RWPE1 (cell line): ENCODE results near the gene HHAT.

Experiments used
- CTCF ChIA-PET: fragments of 350-600 bp; sonication (Branson Sonifier 250); formaldehyde crosslinking; extraction: SDS; loops from one replicate; lab custom pipeline; 2021; lab: Yijun Ruan, JAX
- POLR2A ChIA-PET: fragments of 400-600 bp; formaldehyde crosslinking; extraction: SDS; loops from one replicate; lab custom pipeline; 2020; ENCODE audit warnings: antibody characterized with exemption; ENCODE audit not compliant: low non-redundant PET; lab: Yijun Ruan, JAX
- DNase-seq: peaks from one replicate; pipeline ENCODE4 v3.0.0; 2012; ENCODE audit warnings: low spot score
- H3K27ac ChIP-seq: fragments of 450-650 bp; 2 replicates; pipeline ENCODE4 v1.5.1; 2017
- TF ChIP-seq, protein P1 (sequence below): fragments of 450-650 bp; conservative IDR thresholded peaks from 2 replicates; pipeline ENCODE4 v1.5.1; 2017; ENCODE audit warnings: low read depth, mild to moderate bottlenecking

Gene HHAT

DNA sequence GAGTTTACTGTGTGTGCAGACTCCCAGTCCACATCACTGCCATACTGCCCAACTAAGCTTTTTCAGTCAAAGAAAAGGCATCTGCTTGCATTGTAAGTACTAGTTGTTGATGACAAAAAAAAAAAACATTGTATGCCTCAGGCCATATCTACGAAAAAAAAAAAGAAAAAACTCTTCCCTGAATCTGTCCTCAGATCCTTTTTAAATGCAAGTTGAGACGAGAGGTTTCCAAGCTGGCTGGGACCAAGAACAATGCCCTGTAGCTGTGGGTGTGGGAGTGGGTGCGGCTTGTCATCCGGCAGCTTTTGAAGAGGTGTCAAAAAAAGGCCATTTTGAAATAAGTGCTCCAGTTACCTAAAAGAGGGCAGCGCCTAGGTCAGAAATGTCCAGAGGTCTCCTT, 29.2 kb upstream of the HHAT start:
- ChIA-PET CTCF (no interaction called here), POLR2A (interaction anchor here (0.6 to 0.7 kb wide), 2 partner anchors 29 to 75 kb away, joined by 4 to 6 read pairs; partner anchors contain the start of gene HHAT)
- TF ChIP-seq, protein P1, sequence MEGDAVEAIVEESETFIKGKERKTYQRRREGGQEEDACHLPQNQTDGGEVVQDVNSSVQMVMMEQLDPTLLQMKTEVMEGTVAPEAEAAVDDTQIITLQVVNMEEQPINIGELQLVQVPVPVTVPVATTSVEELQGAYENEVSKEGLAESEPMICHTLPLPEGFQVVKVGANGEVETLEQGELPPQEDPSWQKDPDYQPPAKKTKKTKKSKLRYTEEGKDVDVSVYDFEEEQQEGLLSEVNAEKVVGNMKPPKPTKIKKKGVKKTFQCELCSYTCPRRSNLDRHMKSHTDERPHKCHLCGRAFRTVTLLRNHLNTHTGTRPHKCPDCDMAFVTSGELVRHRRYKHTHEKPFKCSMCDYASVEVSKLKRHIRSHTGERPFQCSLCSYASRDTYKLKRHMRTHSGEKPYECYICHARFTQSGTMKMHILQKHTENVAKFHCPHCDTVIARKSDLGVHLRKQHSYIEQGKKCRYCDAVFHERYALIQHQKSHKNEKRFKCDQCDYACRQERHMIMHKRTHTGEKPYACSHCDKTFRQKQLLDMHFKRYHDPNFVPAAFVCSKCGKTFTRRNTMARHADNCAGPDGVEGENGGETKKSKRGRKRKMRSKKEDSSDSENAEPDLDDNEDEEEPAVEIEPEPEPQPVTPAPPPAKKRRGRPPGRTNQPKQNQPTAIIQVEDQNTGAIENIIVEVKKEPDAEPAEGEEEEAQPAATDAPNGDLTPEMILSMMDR, result no peak
- DNase-seq, result peak; percentile 15
- H3K27ac ChIP-seq, result no peak overlapping the region; the same call in 1 of the 2 replicates

DNA sequence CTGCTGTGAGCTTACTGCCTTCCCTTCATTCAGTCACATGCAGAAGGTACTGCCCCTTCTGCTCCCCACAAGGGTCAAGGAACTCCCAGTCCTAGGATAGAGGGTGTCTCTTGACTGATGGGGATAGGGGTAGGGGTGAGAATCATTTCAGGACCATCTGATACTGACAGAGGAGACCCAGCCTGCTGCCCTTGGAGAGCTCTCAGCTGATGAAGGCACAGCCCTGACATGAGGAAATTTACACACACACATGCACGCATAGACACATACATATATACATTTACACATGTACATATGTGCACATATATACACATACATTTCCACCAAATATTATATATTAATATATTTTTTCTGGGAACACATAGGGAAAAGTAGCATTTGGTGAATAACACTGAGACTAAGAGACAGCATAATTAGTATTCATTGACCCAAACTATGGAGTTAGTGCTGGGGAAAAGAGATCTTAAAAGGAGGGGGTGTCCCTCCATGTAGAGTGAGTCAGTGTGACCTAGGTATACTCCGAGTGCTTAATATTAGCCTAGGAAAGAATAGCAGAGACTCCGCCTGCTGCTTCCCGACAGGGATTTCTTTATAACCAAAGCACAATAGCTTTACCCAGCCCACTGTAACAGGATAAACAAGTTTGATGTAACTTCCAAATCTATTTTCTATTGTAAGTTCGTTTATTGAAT, 27.6 kb upstream of the HHAT start:
- H3K27ac ChIP-seq, result no peak overlapping the region
- TF ChIP-seq, protein P1, result no peak
- CTCF ChIA-PET, result interaction anchor here (0.6 to 1.3 kb wide), 3 partner anchors 9 to 835 kb away, joined by 3 read pairs; no protein-coding TSS in a partner anchor
- POLR2A ChIA-PET, result no interaction called here
- DNase-seq, result no peak

DNA sequence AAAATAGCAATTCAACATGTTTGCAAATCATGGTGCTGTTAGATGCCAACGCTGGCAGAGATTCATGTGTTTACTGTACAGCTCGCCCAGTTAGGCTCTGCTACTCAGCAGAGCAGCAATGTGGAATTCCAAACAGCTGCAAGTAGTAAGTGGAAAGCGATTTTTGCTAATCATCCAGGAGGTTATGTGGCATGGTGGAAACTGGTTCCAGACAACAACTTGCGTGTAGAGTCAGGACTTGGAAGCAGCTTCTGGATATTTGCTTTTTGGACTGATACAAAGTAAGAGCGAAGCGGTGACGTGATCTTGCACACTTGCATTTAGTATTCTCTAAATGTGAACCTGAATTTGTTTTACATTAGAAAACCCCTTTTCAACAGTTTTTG, 27.1 kb upstream of the HHAT start:
- DNase-seq, result no peak
- ChIA-PET CTCF (interaction anchor here (0.6 to 1.3 kb wide), 3 partner anchors 10 to 203 kb away, joined by 3 read pairs; no protein-coding TSS in a partner anchor), POLR2A (no interaction called here)
- TF ChIP-seq, protein P1, result no peak
- H3K27ac ChIP-seq, result no peak overlapping the region

DNA sequence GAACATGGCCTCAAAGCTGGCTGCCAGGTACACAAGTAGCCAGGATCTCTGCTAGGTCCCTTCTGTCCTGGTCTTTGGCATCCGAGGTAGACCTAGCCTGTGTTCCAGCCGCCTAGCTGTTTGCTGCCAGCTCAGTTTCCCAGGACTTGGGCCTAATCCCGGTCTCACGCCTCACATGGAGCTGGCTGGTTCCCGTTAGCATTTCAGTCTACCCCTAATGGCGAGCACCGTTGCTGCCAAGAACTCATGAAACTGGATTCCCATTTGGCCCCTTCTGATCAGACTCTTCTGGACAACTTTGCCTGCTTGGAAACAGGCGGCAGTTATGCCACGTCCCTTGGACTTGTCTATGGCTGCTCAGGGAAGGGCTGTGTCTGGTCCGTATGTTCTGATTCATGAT, 26.2 kb upstream of the HHAT start:
- POLR2A ChIA-PET, result no interaction called here
- CTCF ChIA-PET, result interaction anchor here (0.7 kb wide), 1 partner anchor 63 kb away, joined by 3 read pairs; no protein-coding TSS in a partner anchor
- no peak for DNase-seq
- TF ChIP-seq, protein P1, result no peak
- H3K27ac ChIP-seq, result no peak overlapping the region

DNA sequence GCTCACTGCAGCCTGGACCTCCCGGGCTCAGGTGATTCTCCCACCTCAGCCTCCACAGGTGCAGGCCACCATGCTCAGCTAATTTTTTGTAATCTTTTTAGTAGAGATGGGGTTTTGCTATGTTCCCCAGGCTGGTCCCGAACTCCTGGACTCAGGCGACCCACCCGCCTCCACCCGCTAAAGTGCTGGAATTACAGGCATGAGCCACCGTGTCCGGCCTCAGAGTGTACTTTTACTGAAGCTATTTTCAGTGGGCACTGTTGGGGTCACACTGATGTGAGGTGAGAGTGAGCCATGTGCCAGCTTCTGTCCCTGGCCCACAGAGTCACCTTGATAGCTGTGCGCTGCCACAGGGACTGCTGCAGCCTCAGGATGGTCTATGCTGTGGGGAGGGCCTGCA, 25.3 kb upstream of the HHAT start:
- TF ChIP-seq, protein P1, result no peak
- DNase-seq, result no peak
- ChIA-PET POLR2A (no interaction called here), CTCF (no interaction called here)
- H3K27ac ChIP-seq, result no peak overlapping the region

DNA sequence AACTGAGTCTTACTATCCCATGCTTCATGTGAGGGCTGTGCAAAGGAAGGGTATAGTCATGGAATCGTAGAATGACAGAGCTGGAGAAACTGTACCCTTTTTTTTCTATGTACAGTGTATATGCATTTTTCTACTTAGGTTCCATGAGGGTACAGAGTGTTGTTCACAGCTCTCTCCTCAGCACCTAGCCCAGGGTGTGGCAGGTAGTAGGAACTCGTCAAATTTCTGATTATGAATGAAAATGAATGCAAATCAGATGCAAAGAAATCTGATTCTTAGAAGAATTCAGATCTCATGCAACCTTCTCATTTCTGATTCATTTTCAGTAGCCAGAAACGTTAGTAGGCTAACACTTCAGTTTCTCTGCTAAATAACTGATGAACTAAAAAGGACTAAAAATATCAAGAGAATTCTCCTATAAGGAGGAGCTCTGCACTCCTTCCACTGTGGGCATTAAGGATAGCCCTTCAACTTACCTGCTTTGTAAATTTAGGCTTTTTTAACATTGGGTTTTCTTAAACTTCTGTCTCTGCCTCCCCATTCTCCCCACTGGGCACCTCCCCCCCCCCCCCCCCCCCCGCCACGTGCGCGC, 18.0 kb upstream of the HHAT start:
- TF ChIP-seq, protein P1, result no peak
- no peak for DNase-seq

More for the DNA sequence above, 18.0 kb upstream of the HHAT start:
- POLR2A ChIA-PET, result interaction anchor here (0.7 kb wide), 1 partner anchor 15 kb away, joined by 3 read pairs; no protein-coding TSS in a partner anchor
- CTCF ChIA-PET, result interaction anchor here (0.5 to 1.6 kb wide), 5 partner anchors 18 to 110 kb away, joined by 3 to 10 read pairs (median 4); partner anchors contain the start of gene HHAT
- no peak overlapping the region for H3K27ac ChIP-seq
